GM18870 (cell line): ENCODE data around the gene COL18A1.
"Not testable (repeated sequence)": the region's sequence is repeated elsewhere in the genome, so short reads cannot be mapped to it uniquely, and the experiment has no call there.

Experiments used
- ATAC-seq: cut with Tn5 transposase; IDR thresholded peaks from one replicate; pipeline ENCODE4 v1.9.1; 2021; ENCODE audit warnings: moderate library complexity; ENCODE audit not compliant: unreplicated experiment

The COL18A1 gene

GRCh38 chr21:45516071-45516670 is 111.2 kb downstream of the COL18A1 start:
- ATAC-seq, result no peak

- no peak for ATAC-seq
Measured at GRCh38 chr21:45516671-45517151, 111.7 kb downstream of the COL18A1 start.

GRCh38 chr21:45517249-45518065 is 112.5 kb downstream of the COL18A1 start:
- ATAC-seq, result no peak

- no peak for ATAC-seq
Measured at GRCh38 chr21:45518742-45519141, 113.8 kb downstream of the COL18A1 start.

GRCh38 chr21:45519182-45519581 is 114.2 kb downstream of the COL18A1 start:
- ATAC-seq, result no peak

GRCh38 chr21:45521241-45521640 is 116.3 kb downstream of the COL18A1 start:
- no peak for ATAC-seq

- no peak for ATAC-seq
Measured at GRCh38 chr21:45522381-45522780, 117.4 kb downstream of the COL18A1 start.

- ATAC-seq, result no peak
Measured at GRCh38 chr21:45522986-45523385, 118.0 kb downstream of the COL18A1 start.

GRCh38 chr21:45523411-45524101 is 118.6 kb downstream of the COL18A1 start:
- no peak for ATAC-seq

GRCh38 chr21:45524756-45525152 is 119.8 kb downstream of the COL18A1 start:
- ATAC-seq, result no peak

- ATAC-seq, result no peak
Measured at GRCh38 chr21:45525153-45525909, 120.4 kb downstream of the COL18A1 start.

GRCh38 chr21:45525910-45526306 is 120.9 kb downstream of the COL18A1 start:
- no peak for ATAC-seq

GRCh38 chr21:45527151-45527999 is 122.4 kb downstream of the COL18A1 start:
- ATAC-seq, result not testable (repeated sequence)

- ATAC-seq, result no peak
Measured at GRCh38 chr21:45528028-45528705, 123.2 kb downstream of the COL18A1 start.

- ATAC-seq, result no peak
Measured at GRCh38 chr21:45528981-45529784, 124.2 kb downstream of the COL18A1 start.

GRCh38 chr21:45529785-45530422 is 124.9 kb downstream of the COL18A1 start:
- no peak for ATAC-seq

- no peak for ATAC-seq
Measured at GRCh38 chr21:45530423-45531113, 125.6 kb downstream of the COL18A1 start.

GRCh38 chr21:45531114-45531392 is 126.1 kb downstream of the COL18A1 start:
- not testable (repeated sequence) for ATAC-seq
